Ectodermal cell (in vitro differentiated cells): ENCODE data around the gene LMTK3. TPM values are rescaled to one million over a fixed set of nuclear protein-coding genes. Genes with fewer than 3 reads are reported as not detected.

Source experiments
- H3K27ac ChIP-seq: 2 replicates; pipeline ENCODE4 v1.7.0; 2013; ENCODE audit warnings: mild to moderate bottlenecking, low read depth, low read length; ENCODE audit not compliant: insufficient read depth, poor library complexity, severe bottlenecking
- H3K27me3 ChIP-seq: 2 replicates; pipeline ENCODE4 v1.7.0; 2013; ENCODE audit warnings: mild to moderate bottlenecking, low read length; ENCODE audit not compliant: insufficient read depth, control insufficient read depth, poor library complexity, severe bottlenecking
- H3K36me3 ChIP-seq: one replicate; pipeline ENCODE4 v1.7.0; 2013; ENCODE audit warnings: low read length; ENCODE audit not compliant: control insufficient read depth, insufficient read depth
- H3K4me1 ChIP-seq: one replicate; pipeline ENCODE4 v1.7.0; 2013; ENCODE audit warnings: low read length; ENCODE audit not compliant: control insufficient read depth, insufficient read depth
- H3K4me3 ChIP-seq: 2 replicates; pipeline ENCODE4 v1.7.0; 2013; ENCODE audit warnings: low read depth, low read length, control low read depth; ENCODE audit not compliant: insufficient read depth
- H3K9me3 ChIP-seq: 2 replicates; pipeline ENCODE4 v1.7.0; 2013; ENCODE audit warnings: mild to moderate bottlenecking, low read length, moderate library complexity; ENCODE audit not compliant: control insufficient read depth
- WGBS, 2 experiments: methylation state at CpG; one replicate each; pipeline ENCODE4 v1.1.7; 2013; ENCODE audit warnings: missing lambda C conversion rate in 2 of 2; 5-methylcytosine and 5-hydroxymethylcytosine counted together
- polyA plus RNA-seq, 4 experiments: library from polyadenylated mRNA; stranded (reverse); fragments of 50-300 nt; gene quantifications; one replicate each; pipeline ENCODE4 v1.2.3, GENCODE V29; 2013

The LMTK3 gene, protein sequence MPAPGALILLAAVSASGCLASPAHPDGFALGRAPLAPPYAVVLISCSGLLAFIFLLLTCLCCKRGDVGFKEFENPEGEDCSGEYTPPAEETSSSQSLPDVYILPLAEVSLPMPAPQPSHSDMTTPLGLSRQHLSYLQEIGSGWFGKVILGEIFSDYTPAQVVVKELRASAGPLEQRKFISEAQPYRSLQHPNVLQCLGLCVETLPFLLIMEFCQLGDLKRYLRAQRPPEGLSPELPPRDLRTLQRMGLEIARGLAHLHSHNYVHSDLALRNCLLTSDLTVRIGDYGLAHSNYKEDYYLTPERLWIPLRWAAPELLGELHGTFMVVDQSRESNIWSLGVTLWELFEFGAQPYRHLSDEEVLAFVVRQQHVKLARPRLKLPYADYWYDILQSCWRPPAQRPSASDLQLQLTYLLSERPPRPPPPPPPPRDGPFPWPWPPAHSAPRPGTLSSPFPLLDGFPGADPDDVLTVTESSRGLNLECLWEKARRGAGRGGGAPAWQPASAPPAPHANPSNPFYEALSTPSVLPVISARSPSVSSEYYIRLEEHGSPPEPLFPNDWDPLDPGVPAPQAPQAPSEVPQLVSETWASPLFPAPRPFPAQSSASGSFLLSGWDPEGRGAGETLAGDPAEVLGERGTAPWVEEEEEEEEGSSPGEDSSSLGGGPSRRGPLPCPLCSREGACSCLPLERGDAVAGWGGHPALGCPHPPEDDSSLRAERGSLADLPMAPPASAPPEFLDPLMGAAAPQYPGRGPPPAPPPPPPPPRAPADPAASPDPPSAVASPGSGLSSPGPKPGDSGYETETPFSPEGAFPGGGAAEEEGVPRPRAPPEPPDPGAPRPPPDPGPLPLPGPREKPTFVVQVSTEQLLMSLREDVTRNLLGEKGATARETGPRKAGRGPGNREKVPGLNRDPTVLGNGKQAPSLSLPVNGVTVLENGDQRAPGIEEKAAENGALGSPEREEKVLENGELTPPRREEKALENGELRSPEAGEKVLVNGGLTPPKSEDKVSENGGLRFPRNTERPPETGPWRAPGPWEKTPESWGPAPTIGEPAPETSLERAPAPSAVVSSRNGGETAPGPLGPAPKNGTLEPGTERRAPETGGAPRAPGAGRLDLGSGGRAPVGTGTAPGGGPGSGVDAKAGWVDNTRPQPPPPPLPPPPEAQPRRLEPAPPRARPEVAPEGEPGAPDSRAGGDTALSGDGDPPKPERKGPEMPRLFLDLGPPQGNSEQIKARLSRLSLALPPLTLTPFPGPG (N-terminal part only)
- 7.4 TPM for polyA plus RNA-seq (2013, experiment 1 of 4)
- polyA plus RNA-seq (2013, experiment 2 of 4), result 11.2 TPM
- polyA plus RNA-seq (2013, experiment 3 of 4), result 8.3 TPM
- 10.1 TPM for polyA plus RNA-seq (2013, experiment 4 of 4)

DNA sequence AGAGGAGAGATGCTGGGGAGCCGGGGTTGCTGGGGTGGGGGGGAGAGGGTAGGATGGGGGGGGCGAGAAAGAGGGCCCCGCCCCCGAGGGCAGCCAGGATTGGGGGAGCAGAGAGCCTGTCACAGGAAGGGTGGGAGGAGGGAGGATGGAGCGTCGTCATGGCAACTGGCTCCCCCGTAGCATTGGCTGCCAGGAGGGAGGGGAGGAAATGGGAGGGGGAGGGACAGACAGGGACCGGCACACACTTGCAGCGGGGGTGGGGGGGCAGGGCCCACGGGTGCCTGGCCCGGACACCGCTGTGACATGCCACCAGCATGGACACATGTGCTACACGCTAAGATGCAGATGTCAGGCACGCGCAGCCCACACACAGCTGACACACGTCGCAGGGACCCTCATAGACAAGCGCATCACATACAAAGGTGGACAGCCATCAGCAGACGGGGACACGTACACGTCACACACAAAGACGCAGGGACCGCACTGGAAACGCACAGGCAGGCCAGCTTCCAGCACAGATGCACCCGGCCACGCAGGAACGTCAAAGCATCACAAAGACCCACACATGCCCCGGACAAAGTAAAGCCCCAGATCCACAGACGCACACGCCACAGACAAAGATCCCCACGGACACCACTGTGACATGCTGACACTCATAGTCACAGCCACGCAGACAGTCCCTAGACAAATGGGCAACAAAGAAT, at the start of gene LMTK3:
LMTK3 (minus strand) TSS at position 36 of the 704 bp plus-strand sequence. CDS start 259 bp downstream, outside the sequence.
- WGBS, 2 experiments, result 29 to 30% methylated on average over 32 of the region's 32 CpGs
- peak within 1 kb of the TSS; percentile 42 for H3K4me3 ChIP-seq
- no peaks in the 10 kb centered on the region for H3K9me3 ChIP-seq
- no peaks in the 10 kb centered on the region for H3K36me3 ChIP-seq
- peaks cover 25% of the 10 kb centered on the region for H3K27me3 ChIP-seq
- peaks cover 3% of the 10 kb centered on the region for H3K4me1 ChIP-seq
- no peak within 1 kb of the TSS for H3K27ac ChIP-seq

DNA sequence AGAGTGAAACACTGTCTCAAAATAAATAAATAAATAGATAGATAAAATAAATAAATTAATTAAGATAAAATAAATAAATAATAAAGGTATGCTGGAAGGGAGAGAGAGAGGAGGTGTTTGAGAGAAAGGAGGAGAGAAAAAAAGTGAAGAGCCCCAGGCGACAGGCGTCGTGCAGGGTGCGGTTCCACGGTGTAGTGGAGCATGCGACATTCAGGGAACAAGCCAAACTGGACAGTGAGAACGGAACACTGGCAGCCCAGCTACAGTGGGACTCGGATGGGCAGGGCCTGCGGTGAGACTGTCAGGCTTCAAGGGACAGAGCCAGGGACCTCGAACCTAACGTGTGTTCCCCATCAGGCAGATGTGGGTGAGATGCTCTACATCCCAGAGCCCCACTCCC, 49.8 kb upstream of the LMTK3 start:
- H3K9me3 ChIP-seq, result no peaks in the 10 kb centered on the region
- H3K4me3 ChIP-seq, result no peak overlapping the region
- no peaks in the 10 kb centered on the region for H3K36me3 ChIP-seq
- no peak overlapping the region for H3K27ac ChIP-seq
- H3K4me1 ChIP-seq, result no peaks in the 10 kb centered on the region
- WGBS, 2 experiments, result 89 to 93% methylated on average over 11 of the region's 11 CpGs
- H3K27me3 ChIP-seq, result no peaks in the 10 kb centered on the region

DNA sequence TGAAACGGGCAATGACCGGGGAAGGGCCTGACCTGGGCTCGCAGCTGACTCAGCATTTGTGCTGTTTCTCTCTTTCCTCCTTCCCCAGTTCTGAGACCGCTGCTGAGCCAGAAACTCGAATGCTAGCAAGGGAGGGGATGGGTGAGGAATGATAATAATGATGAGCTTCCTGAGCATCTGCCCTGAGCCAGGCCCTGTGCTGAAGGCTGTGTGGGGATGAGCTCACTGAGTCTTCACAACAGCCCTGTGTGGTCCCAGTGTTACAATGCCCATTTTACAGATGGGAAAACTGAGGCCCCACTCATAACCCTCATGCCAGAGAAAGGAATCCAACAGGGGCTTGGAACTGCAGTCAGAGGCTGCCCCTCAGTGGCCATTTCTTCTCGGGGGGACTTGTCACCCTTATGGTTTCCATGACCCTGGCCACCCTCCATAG, 48.5 kb upstream of the LMTK3 start:
- Histone ChIP-seq H3K9me3 (no peaks in the 10 kb centered on the region), H3K27me3 (no peaks in the 10 kb centered on the region), H3K36me3 (no peaks in the 10 kb centered on the region), H3K27ac (no peak overlapping the region), H3K4me1 (no peaks in the 10 kb centered on the region), H3K4me3 (no peak overlapping the region)
- 96 to 97% methylated on average over 6 of the region's 6 CpGs for WGBS, 2 experiments

DNA sequence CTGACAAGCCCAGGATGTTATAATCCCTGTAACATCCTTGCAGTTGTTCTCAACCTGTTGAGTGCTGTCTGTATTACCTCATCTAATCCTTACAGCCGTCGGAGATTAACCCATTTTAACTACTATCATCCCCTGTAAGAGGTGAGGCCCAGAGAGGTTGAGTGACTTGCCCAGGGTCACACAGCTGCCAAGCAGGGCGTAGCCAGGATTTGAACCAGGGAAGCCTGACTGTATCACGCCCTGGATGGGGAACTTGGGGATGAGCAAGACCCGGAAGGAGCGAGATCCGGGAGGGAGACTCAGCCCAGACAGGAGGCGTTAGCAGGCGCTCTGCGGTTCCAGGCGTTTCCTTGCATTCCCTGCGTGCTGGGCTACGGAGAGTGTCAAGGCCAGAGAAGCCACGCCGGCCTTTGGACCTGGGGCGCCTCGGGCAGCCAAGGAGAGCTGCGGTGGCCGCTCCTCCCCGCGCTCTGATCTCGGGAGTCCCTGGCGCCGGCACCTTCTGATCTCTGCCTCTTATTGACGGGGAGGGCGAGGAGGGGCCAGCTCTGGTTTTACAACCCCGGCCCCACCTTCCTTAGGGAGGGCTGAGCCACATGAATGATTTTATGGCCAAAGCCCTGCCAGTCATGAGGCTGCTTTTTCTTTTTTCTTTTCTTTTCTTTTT, 46.5 kb upstream of the LMTK3 start:
- no peaks in the 10 kb centered on the region for H3K4me1 ChIP-seq
- no peaks in the 10 kb centered on the region for H3K36me3 ChIP-seq
- no peak overlapping the region for H3K27ac ChIP-seq
- H3K4me3 ChIP-seq, result no peak overlapping the region
- WGBS, 2 experiments, result 49 to 50% methylated on average over 27 of the region's 27 CpGs
- no peaks in the 10 kb centered on the region for H3K9me3 ChIP-seq
- H3K27me3 ChIP-seq, result no peaks in the 10 kb centered on the region

DNA sequence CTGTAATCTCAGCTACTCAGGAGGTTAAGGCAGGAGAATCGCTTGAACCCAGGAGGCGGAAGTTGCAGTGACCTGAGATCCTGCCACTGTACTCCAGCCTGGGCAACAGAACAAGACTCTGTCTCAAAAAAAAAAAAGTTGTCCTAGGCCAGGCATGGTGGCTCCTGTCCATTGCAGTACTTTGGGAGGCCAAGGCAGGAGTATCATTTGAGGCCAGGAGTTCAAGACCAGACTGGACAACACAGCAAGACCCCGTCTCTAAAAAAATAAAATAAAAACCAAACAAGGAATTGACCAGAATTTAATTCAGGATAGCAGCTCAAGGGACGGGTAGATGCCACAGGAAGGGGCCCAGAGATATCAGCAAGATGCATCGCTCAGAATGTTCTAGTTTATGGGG, 45.2 kb upstream of the LMTK3 start:
- Histone ChIP-seq H3K27me3 (no peaks in the 10 kb centered on the region), H3K4me3 (no peak overlapping the region), H3K9me3 (no peaks in the 10 kb centered on the region), H3K27ac (no peak overlapping the region), H3K4me1 (no peaks in the 10 kb centered on the region), H3K36me3 (no peaks in the 10 kb centered on the region)
- 94 to 96% methylated on average over 5 of the region's 5 CpGs for WGBS, 2 experiments

DNA sequence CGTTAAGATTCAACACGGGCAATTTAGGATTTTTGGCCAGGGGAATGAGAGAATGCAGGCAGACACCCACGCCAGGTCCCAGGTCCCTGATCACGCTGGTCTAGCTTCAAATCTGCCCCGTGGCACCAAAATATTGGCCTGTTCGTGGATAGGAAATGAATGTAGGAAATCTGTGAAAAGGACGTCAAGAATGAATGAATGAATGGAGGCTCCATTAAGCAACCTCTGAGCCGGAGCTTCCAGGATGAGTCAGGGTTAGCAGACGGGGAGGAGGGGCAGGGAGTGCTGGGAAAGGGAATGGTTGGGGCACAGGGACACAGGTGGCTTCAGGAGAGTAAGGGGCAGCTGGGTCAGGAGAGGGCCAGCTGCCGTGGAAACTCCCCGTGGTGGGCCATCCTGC, 44.5 kb upstream of the LMTK3 start:
- H3K27ac ChIP-seq, result no peak overlapping the region
- no peak overlapping the region for H3K4me3 ChIP-seq
- no peaks in the 10 kb centered on the region for H3K36me3 ChIP-seq
- 59 to 62% methylated on average over 11 of the region's 11 CpGs for WGBS, 2 experiments
- no peaks in the 10 kb centered on the region for H3K4me1 ChIP-seq
- H3K27me3 ChIP-seq, result no peaks in the 10 kb centered on the region
- H3K9me3 ChIP-seq, result no peaks in the 10 kb centered on the region

DNA sequence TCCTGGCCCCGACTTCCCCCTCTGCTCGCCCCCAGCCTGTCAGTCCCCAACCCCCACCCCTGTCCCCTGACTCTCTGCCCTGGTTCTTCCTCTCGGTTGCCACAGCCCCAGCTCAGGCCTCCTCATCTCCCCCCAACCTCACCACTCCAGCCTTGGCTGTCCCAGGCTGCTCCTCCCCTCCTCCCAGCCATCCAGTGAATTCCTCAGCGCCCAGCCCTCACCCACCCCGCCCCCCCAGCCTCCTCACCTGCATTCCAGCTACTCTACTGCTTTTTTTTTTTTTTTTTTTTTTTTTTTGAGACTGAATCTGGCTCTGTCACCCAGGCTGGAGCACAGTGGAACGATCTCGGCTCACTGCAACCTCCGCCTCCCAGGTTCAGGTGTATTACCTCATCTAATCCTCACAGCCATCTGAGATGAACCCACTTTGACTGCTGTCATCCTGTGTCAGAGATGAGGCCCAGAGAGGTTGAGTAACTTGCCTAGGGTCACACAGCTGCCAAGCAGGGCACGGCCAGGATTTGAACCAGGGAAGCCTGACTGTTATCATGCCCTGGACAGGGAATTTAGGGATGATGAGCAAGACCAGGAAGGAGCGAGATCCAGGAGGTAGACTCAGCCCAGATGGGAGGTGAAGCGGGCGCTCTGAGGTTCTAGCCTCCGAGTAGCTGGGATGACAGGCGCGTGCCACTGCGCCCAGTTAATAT, 42.9 kb upstream of the LMTK3 start:
- Histone ChIP-seq H3K27ac (no peak overlapping the region), H3K4me1 (no peaks in the 10 kb centered on the region), H3K36me3 (no peaks in the 10 kb centered on the region), H3K27me3 (no peaks in the 10 kb centered on the region), H3K4me3 (no peak overlapping the region), H3K9me3 (no peaks in the 10 kb centered on the region)
- WGBS, 2 experiments, result 60 to 61% methylated on average over 16 of the region's 16 CpGs

DNA sequence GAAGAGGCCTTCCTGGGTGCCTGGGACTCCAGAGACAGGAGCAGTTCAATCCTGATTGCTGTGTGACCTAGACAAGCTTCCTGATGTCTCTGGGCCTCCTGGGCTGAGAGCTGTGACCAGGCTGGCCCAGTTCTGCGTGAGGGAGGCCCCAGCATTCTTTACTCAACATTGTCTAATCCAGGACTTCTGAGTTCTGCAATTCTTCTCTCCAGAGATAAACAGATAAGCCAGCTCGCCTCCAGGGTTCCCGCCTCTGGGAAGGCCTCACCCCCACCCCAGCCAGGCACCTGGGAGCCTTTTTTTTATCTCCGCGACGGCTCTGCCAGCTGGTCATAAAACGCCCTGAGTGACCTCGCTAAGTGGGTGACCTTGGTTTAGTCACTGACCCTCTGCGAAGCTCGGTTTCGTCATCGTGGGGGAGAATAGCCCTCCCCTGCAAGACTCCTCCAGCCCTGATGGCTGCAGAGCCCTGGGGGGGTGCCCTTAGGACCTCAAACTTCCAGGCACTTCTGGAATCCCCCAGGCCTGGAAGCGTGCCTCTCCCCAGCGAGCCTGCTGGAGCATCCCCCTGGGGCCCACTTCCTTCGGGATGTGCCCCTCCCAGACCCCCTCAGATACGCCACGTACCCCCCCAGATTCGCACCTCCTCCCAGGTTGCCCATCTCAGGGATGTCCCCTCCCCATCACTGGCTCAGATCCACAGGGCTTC, 42.2 kb upstream of the LMTK3 start:
- Histone ChIP-seq H3K4me1 (no peaks in the 10 kb centered on the region), H3K9me3 (no peaks in the 10 kb centered on the region), H3K36me3 (no peaks in the 10 kb centered on the region), H3K27ac (no peak overlapping the region), H3K27me3 (no peaks in the 10 kb centered on the region), H3K4me3 (no peak overlapping the region)
- 30 to 31% methylated on average over 18 of the region's 18 CpGs for WGBS, 2 experiments
